Caco-2 (cell line): ENCODE measurements around the gene GAS2L2. TPM values are rescaled to one million over a fixed set of nuclear protein-coding genes. Genes with fewer than 3 reads are reported as not detected.

Source experiments
- BruUV-seq: library from RNA; stranded (reverse); fragments of 400-500 nt; replicated peaks from 2 replicates; lab custom pipeline; 2021; lab: Mats Ljungman, UMichigan
- CTCF ChIA-PET: fragments of 300-600 bp; sonication (Branson Sonifier 250); formaldehyde crosslinking; loops from one replicate; lab custom pipeline; 2022; ENCODE audit warnings: antibody characterized with exemption; lab: Charles Lee
- POLR2A ChIA-PET: fragments of 300-600 bp; sonication (Branson Sonifier 250); formaldehyde crosslinking; loops from one replicate; lab custom pipeline; 2022; ENCODE audit warnings: antibody characterized with exemption; lab: Charles Lee
- DNase-seq, 2 experiments: peaks; one replicate each; pipeline versions ENCODE4 v3.0.0 to v3.0.0-alpha.2; 2020 to 2022
- H3K27me3 ChIP-seq: replicated peaks from 2 replicates; pipeline ENCODE4 v1.6.0; 2011; ENCODE audit warnings: low read length; ENCODE audit not compliant: control insufficient read depth, insufficient read depth
- H3K36me3 ChIP-seq: 2 replicates; pipeline ENCODE4 v1.5.1; 2011; ENCODE audit warnings: low read length; ENCODE audit not compliant: control insufficient read depth, insufficient read depth
- H3K4me1 ChIP-seq: fragments of 250-450 bp; sonication (Bioruptor Pico); 2 replicates; pipeline ENCODE4 v1.5.1; 2020; ENCODE audit warnings: mild to moderate bottlenecking
- H3K4me3 ChIP-seq: 2 replicates; pipeline ENCODE4 v1.5.1; 2011; ENCODE audit warnings: low read depth, mild to moderate bottlenecking, control low read depth, low read length
- H3K9me3 ChIP-seq: fragments of 250-450 bp; sonication (Bioruptor Pico); 2 replicates; pipeline ENCODE4 v1.5.1; 2020; ENCODE audit warnings: mild to moderate bottlenecking, moderate library complexity
- H3K27ac Mint-ChIP-seq: one replicate; pipeline ENCODE4 v1.8.0; 2022; ENCODE audit warnings: mixed read lengths; ENCODE audit not compliant: unreplicated experiment
- H3K27me3 Mint-ChIP-seq: one replicate; pipeline ENCODE4 v1.8.0; 2022; ENCODE audit warnings: mixed read lengths; ENCODE audit not compliant: insufficient read depth, unreplicated experiment
- H3K36me3 Mint-ChIP-seq: one replicate; pipeline ENCODE4 v1.8.0; 2022; ENCODE audit warnings: mild to moderate bottlenecking, mixed read lengths; ENCODE audit not compliant: insufficient read depth, unreplicated experiment
- H3K4me1 Mint-ChIP-seq: one replicate; pipeline ENCODE4 v1.8.0; 2022; ENCODE audit warnings: low read depth, mixed read lengths; ENCODE audit not compliant: unreplicated experiment
- H3K4me3 Mint-ChIP-seq: one replicate; pipeline ENCODE4 v1.8.0; 2022; ENCODE audit warnings: mild to moderate bottlenecking, moderate library complexity, mixed read lengths; ENCODE audit not compliant: unreplicated experiment
- H3K9me3 Mint-ChIP-seq: one replicate; pipeline ENCODE4 v1.8.0; 2022; ENCODE audit warnings: mixed read lengths; ENCODE audit not compliant: unreplicated experiment
- intact Hi-C: fragments of 100-400 bp; cut with micrococcal nuclease; formaldehyde crosslinking; loops from one replicate; pipeline ENCODE4 v1.10.0; 2022; ENCODE audit not compliant: unreplicated experiment
- total RNA-seq: library from RNA; stranded (reverse); gene quantifications from 2 replicates; pipeline ENCODE4 v1.2.3, GENCODE V29; 2022
- TF ChIP-seq, protein P1 (sequence below), 2 experiments: fragments of 200-600 bp in 1 of 2; IDR thresholded peaks; 1 replicate in 1 of 2; 2 replicates in 1 of 2; pipeline versions ENCODE4 v1.5.1 to v1.8.0; 2011 to 2022; ENCODE audit warnings: antibody characterized with exemption in 1 of 2, control low read depth in 1 of 2, inconsistent platforms in 1 of 2, low read depth in 1 of 2, low read length in 1 of 2, mild to moderate bottlenecking in 1 of 2, moderate library complexity in 1 of 2; ENCODE audit not compliant: insufficient read depth in 1 of 2, severe bottlenecking in 1 of 2, unreplicated experiment in 1 of 2

Gene GAS2L2
- total RNA-seq, 1 experiment from 2014 or later = not detected

DNA sequence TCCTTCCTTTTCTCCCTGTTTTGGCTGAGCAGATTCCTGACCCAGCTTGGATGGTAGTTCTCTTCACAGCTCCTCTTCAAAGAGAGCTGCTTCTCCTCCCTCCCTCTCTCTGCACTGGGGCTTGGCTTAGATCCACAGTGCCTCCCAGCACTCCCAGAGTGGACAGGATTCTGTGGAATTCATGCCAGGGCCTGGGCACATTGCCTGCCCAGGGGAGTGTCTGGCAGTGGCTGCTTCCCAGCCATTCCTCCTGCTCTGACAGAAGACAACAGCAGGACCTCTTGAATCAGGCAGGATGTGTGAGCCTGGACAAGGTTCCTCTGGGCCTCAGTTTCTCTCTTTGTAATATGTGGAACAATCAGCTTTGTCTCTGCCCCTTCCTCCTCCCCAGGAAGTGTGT is 46.9 kb upstream of the GAS2L2 start:
- BruUV-seq = no TSS peak
- no peak for DNase-seq
- POLR2A ChIA-PET = no interaction called here
- CTCF ChIA-PET = no interaction called here
- no peaks in the 10 kb centered on the region for H3K9me3 Mint-ChIP-seq
- intact Hi-C loops = no loop called here
- Histone ChIP-seq H3K4me1 (no peaks in the 10 kb centered on the region), H3K4me3 (no peak overlapping the region), H3K36me3 (no peaks in the 10 kb centered on the region; the same call in 1 of the 2 replicates), H3K9me3 (no peaks in the 10 kb centered on the region), H3K27me3 (peaks cover 8% of the 10 kb centered on the region)
- H3K4me1 Mint-ChIP-seq = peaks cover 6% of the 10 kb centered on the region
- H3K36me3 Mint-ChIP-seq = no peaks in the 10 kb centered on the region
- peaks cover 25% of the 10 kb centered on the region for H3K27me3 Mint-ChIP-seq
- no peak overlapping the region for H3K27ac Mint-ChIP-seq
- H3K4me3 Mint-ChIP-seq = no peak overlapping the region
- TF ChIP-seq, protein P1, sequence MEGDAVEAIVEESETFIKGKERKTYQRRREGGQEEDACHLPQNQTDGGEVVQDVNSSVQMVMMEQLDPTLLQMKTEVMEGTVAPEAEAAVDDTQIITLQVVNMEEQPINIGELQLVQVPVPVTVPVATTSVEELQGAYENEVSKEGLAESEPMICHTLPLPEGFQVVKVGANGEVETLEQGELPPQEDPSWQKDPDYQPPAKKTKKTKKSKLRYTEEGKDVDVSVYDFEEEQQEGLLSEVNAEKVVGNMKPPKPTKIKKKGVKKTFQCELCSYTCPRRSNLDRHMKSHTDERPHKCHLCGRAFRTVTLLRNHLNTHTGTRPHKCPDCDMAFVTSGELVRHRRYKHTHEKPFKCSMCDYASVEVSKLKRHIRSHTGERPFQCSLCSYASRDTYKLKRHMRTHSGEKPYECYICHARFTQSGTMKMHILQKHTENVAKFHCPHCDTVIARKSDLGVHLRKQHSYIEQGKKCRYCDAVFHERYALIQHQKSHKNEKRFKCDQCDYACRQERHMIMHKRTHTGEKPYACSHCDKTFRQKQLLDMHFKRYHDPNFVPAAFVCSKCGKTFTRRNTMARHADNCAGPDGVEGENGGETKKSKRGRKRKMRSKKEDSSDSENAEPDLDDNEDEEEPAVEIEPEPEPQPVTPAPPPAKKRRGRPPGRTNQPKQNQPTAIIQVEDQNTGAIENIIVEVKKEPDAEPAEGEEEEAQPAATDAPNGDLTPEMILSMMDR (IDR thresholded peaks at IDR 0.05; ENCODE audit: insufficient read depth in 1 of 2, low read depth in 1 of 2, low read length in 1 of 2, severe bottlenecking in 1 of 2, unreplicated experiment in 1 of 2) = no peak

DNA sequence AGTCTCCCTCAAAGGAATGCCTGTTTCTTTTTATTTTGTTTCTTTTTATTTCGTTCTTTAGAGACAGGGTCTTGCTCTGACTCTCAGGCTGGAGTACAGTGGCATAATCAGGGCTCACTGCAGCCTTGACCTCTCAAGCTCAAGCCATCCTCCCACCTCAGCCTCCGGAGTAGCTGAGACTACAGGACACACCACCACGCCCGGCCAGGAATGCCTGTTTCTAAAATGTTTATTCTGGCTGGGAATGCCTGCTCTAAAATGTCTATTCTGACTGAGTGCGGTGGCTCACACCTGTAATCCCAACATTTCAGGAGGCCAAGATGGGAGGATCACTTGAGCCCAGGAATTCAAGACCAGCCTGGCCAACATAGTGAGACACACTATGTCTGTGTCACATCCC is 44.9 kb upstream of the GAS2L2 start:
- no peak for DNase-seq
- no peaks in the 10 kb centered on the region for H3K4me1 Mint-ChIP-seq
- H3K4me3 Mint-ChIP-seq = no peak overlapping the region
- ChIA-PET CTCF (no interaction called here), POLR2A (no interaction called here)
- H3K9me3 Mint-ChIP-seq = no peaks in the 10 kb centered on the region
- Histone ChIP-seq H3K36me3 (no peaks in the 10 kb centered on the region; the same call in 1 of the 2 replicates), H3K9me3 (no peaks in the 10 kb centered on the region), H3K27me3 (peaks cover 8% of the 10 kb centered on the region), H3K4me1 (no peaks in the 10 kb centered on the region), H3K4me3 (no peak overlapping the region)
- intact Hi-C loops = no loop called here
- peaks cover 35% of the 10 kb centered on the region for H3K27me3 Mint-ChIP-seq
- BruUV-seq = no TSS peak
- TF ChIP-seq, protein P1 (IDR thresholded peaks at IDR 0.05; ENCODE audit: insufficient read depth in 1 of 2, low read depth in 1 of 2, low read length in 1 of 2, severe bottlenecking in 1 of 2, unreplicated experiment in 1 of 2) = no peak
- H3K36me3 Mint-ChIP-seq = no peaks in the 10 kb centered on the region
- H3K27ac Mint-ChIP-seq = no peak overlapping the region

DNA sequence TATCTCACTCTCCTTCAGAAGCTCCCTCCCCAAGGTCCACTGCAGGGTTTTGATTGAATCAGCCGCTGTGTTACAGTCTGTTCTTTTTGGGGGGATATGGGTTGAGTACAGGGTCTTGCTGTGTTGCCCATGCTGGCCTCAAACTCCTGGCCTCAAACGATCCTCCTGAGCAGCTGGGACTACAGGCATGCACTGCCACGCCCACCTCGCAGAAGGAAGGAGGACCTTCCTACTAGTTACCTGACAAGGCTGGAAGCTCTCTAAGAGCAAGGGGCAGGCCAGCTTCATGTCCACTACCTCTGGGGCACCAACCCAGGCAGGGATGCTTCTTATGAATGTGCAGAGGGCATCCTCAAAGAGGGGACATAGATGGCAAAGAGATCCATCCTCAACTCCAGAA is 44.3 kb upstream of the GAS2L2 start:
- Mint-ChIP-seq H3K9me3 (no peaks in the 10 kb centered on the region), H3K27me3 (peaks cover 35% of the 10 kb centered on the region), H3K4me3 (no peak overlapping the region), H3K36me3 (no peaks in the 10 kb centered on the region), H3K27ac (no peak overlapping the region), H3K4me1 (no peaks in the 10 kb centered on the region)
- no peaks in the 10 kb centered on the region; the same call in 1 of the 2 replicates for H3K36me3 ChIP-seq
- H3K27me3 ChIP-seq = peaks cover 8% of the 10 kb centered on the region
- ChIA-PET POLR2A (interaction anchor here (0.5 kb wide), 1 partner anchor 12 kb away, joined by 3 read pairs; no protein-coding TSS in a partner anchor), CTCF (interaction anchor here (1.0 kb wide), 1 partner anchor 11 kb away, joined by 4 read pairs; no protein-coding TSS in a partner anchor)
- H3K9me3 ChIP-seq = no peaks in the 10 kb centered on the region
- no TSS peak for BruUV-seq
- TF ChIP-seq, protein P1 (IDR thresholded peaks at IDR 0.05; ENCODE audit: insufficient read depth in 1 of 2, low read depth in 1 of 2, low read length in 1 of 2, severe bottlenecking in 1 of 2, unreplicated experiment in 1 of 2) = no peak
- H3K4me1 ChIP-seq = no peaks in the 10 kb centered on the region
- intact Hi-C loops = no loop called here
- DNase-seq = no peak
- H3K4me3 ChIP-seq = no peak overlapping the region
